HG02981 (cell line): Measurements from ENCODE around the gene ZDHHC20.

Experiments used
- ATAC-seq: cut with Tn5 transposase; IDR thresholded peaks from one replicate; pipeline ENCODE4 v1.9.1; 2021; ENCODE audit warnings: mild to moderate bottlenecking, moderate library complexity; ENCODE audit not compliant: unreplicated experiment

Gene ZDHHC20

DNA sequence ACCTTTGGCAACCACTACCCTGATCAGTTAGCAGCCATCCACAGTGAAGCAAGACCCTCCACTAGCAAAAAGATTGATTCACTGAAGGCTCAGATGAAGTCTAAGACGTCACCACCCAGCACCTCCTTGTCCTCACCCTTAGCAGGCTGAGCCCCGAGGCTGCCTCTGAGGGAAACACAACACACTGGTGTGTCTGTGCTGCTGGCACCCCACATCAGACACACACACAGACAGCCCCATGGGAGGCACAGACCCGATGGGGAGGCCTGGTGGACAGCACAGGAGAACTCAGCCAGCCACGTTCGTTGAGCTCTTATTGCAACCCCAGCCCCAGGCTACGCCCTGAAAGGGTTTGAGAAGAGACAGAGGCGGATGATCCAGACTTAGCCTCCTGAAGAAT, 94.7 kb downstream of the ZDHHC20 start:
- ATAC-seq = no peak

- ATAC-seq = no peak
Observed at GRCh38 chr13:21362741-21363140, 96.4 kb downstream of the ZDHHC20 start.

DNA sequence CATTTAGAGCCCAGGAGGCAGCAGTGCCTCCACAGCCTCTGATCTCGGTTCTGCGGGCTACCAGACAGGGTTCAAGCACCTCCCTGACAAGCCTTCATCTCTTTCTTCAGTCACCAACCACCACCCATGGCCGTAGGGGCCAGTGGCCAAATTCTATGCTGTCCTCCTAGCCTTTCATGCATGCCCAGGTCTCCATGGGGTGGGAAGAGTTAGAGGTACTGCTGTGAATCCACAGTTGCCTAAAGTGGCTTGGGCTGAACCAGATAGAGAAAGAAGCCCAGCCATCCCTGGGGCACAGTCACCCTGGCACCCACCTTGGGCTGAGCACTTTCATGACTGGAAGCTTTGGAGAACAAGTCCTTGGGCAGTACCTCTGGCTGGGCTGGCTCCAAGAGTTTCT, 97.4 kb downstream of the ZDHHC20 start:
- no peak for ATAC-seq

GRCh38 chr13:21361123-21361522, 98.0 kb downstream of the ZDHHC20 start:
- no peak for ATAC-seq

- ATAC-seq = no peak
Observed at GRCh38 chr13:21360463-21360862, 98.6 kb downstream of the ZDHHC20 start.

- ATAC-seq = no peak
Observed at GRCh38 chr13:21359855-21360254, 99.2 kb downstream of the ZDHHC20 start.

DNA sequence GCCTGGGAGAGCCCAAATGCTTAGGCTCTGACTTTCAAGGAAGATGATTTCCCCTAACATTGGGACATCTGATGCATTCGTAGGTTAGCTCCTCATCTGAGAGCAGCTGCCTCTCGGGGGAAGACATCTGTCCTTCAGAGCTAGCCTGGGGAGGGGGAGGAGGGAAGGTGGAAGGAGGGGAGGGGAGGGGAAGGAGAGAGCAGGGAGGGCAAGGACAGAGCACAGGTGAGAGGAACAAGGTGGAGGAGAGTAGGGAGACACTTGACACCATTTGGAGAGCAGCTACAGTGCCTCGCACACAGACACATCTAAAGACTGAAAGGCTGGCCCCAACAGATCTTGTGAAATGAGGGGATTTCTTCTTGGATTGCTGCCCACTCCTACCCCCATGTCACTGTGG, 103.8 kb downstream of the ZDHHC20 start:
- ATAC-seq = no peak

DNA sequence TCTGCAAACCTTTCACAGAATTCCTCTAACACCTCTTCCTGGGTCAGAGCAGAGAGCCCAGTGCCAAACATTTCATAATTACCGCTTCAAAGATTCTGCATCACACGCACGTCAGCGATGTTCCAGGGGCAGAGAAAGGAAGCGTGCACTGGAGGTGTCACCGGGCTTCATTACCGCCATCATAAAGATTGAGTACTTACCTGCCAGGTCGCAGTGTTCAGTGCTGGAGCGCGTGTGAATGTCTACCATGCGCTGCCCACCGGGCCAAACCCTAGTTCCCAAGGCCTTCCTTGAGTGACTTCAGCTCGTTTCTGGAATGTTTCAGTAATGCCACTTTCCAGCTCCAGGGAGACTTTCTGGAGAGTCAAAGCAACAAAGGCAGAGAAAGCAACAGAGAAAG, 104.4 kb downstream of the ZDHHC20 start:
- ATAC-seq = no peak

- ATAC-seq = no peak
Observed at GRCh38 chr13:21348488-21349120, 110.5 kb downstream of the ZDHHC20 start.

DNA sequence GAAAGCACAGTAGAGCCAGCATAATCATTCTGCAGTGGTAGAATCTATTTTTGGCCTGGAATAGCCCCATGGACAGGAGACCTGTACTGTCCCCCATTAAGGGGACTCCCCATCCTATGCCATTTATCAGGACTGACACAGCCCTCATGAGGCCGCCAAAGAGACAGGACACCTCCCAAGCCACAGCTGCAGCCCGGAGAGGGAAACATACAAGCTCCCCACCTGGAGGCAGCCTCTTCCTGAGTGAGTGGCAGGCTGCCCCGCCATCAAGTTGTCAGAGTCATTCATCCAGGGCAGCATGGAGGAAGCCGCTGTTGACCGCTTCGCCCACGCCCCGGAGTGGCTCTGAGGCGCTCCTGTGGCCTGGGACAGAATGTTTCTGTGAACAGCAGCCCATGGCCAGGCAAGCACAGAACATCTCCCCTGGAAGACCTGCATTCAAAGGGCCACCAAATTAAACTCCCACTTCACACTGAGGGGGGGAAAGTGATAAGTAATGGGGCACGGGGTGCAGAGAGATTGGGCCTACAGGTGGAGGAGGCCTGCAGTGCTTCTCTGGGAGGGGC, 111.3 kb downstream of the ZDHHC20 start:
- no peak for ATAC-seq

DNA sequence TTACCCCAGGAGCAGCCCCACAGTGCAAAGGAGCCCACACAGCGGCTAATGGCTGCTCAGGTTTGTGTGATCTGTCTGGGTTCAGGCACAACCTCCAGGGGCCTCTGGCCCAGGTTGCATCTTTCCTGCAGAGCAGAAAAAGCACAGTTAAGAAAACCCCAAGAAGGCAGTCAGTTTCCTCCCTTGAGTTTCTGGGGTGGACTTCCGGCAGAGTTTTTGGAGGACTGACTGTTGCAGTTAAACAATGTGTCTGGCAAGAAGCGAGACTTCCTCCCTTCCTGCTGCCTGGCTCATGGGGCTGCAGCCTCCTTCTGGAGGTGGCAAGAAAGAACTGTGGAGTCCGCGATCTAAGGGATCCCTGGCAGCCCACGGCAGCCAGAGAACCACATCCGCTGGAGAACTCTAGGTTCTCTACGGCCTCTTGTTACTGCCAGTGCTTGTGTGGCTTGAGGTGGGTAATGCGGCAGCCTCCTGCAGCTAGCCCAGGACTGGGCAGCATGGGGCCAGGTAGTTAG, 114.4 kb downstream of the ZDHHC20 start:
- peak; percentile 57 for ATAC-seq

DNA sequence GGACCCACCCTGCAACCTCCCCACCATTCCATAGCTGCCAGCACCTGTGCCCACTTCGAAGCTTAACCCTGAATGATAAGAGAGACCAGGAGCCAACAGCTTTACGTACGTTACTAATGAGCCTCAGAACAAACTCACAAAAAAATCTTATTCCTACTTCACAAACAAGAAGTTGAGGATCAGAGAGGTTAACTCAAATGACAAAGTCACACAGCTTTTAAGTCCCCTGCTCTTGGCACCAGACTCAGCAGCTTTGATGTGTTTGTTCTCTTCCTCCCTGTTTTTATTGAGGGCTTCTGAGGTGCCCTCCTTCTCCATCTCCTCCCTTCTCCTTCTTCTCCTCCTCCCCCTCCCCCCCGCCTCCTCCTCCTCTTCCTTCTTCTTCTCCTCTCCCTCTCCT, 115.4 kb downstream of the ZDHHC20 start:
- ATAC-seq = no peak

GRCh38 chr13:21342699-21343442, 116.2 kb downstream of the ZDHHC20 start:
- ATAC-seq = no peak

DNA sequence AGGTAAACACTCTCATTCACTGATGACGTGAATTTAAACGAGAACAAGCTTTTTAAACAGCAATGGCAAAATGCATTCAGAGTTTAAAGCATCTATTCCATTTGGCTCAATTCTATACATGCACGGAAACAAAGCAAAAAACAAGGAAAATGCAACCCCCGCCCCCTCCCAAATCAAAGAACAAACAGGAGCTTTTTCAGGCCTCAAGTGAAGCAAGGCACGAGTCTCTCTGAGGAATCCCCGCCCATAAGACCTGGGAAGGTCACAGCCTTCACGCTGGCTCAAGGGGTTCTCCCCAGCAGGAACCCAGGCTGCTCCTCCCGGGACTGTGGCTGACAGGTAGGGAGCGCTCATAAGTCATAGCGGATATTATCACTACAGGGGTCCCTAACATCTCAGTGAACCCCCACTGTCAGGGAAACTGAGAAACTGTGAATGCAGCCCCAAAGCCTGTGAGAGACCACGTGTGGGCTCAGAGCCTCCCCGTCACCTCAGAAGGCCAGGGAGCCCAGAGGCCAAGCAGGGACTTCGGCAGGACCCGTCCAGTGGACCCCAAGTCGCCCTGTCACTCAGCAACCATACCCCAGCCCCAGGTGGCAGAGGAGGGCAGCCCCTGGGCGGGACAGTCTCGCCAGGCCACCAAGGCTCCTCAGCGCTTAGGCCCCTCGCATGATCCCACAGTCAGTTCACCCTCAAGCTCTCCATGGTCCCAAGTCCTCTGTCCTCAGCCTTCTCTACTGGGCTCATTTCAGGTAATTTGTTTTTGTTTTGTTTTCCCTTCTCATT, 117.3 kb downstream of the ZDHHC20 start:
- no peak for ATAC-seq

DNA sequence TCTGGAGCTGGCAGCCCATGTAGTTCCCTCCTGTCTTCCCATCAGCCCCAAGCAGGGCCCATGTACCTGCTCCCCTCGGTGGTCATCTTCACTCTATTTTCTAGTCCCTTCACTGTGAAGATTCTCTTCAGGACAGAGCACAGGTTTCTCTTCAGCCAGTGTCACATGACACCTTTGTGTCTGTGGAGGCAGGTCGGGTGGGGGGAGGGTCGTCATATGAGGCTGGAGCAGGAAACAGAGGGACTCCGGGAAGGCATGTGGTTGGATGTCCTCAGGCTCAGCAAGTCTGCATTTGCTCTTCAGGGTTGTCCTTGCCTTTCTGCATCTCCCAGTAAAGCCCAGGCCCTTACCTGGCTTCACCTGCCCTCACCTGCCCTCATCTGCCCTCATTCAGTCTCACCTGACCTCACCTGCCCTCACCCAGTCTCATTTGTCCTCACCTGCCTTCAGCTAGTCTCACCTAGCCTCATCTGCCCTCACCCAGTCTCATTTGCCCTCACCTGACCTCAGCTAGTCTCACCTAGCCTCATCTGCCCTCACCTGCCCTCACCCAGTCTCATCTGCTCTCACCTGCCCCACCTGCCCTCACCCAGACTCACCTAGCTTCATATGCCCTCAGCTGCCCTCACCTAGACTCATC, 120.3 kb downstream of the ZDHHC20 start:
- ATAC-seq = no peak

DNA sequence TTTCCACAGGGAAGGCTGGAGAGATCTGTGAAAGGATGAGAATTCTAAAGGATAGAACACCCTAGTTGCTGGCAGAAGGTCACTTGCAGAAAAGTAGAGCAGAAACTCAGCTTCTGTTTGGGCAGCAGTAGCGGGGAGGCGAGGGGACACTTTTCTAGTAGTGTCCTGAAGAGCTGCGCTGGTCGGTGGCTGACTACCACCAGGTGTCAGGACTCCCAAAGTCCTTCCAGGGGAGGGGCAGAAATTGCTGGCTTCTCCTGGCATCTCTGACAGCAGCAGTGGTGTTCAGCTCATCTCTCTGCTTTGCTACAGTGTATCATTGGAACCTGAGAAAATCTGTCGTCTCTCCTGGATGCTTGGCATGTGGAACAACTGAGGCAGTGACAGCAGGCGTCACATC, 120.9 kb downstream of the ZDHHC20 start:
- no peak for ATAC-seq

- no peak for ATAC-seq
Observed at GRCh38 chr13:21336609-21337349, 122.3 kb downstream of the ZDHHC20 start.

GRCh38 chr13:21333186-21333585, 125.9 kb downstream of the ZDHHC20 start:
- no peak for ATAC-seq

DNA sequence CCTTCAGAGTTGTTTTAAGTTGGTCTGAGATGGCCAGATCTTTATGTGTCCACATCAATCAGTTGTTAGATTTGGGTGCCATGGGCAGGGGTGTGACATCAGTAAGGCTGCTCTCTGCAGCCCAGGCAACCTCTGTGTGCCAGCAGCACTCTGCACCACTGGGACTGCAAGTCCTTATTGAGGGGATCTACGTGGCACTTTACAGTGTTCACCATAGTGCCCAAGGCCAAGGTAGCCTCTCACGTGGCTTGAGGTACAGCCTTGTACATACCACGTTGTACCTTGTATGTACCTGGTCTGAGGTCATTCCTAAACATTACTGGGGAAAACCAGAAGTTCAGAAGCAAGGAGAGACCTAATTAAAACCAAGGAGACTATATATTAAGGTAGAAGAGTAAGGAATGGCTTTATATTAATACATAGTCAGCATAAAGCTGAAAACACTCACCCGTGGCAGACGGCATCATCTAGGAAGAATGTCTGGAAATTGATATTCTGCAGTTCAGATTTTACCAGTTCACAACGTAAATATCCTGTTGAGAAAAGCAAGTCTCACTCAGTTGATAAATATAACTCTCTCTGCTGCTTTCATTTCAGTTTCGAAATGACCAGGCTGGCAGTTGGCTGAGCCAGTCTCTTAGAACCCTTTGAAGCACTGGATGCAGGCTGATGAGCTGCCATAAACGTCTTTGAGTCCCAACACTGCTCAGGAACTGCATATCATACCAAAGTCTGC, 128.8 kb downstream of the ZDHHC20 start:
- ATAC-seq = peak; percentile 80
